ENCODE measurements around the gene FXYD3.

DNA sequence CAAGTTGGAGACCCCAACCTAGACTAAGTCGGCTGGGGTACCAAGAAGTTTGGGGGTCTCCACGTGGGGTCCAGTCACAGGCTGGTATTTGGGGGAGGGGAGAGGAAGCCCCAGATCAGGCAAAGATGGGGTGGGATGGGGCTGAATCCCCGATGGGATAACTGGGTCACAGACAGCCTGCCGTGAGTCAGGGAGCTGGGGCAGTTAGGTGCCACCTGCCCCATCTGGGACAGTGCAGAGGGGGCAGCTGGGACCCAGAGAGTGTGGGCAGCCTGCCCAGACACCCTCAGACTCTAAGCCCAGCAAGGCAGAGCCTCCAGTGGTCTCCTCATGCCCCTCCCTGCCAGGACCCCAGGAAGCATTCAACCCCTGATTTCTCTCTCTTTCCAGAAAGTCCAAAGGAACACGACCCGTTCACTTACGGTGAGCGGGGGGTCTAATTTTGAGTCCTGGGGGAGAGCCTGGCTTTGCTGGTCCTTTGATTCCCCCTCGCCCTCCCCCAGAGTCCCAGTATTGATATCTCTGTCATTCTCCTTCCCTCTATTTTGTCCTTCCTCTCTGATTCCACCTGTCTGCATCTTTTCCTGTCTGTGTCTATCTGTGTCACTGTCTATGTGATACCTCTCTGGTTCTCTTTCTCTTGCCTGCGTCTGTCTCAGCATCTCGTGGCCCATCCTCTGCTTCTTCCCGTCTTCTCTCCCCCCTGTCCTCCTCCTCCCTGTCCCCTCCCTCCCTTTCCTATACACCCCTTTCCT is 24.8 kb downstream of the FXYD3 start:
- TF ChIP-seq, protein P1, sequence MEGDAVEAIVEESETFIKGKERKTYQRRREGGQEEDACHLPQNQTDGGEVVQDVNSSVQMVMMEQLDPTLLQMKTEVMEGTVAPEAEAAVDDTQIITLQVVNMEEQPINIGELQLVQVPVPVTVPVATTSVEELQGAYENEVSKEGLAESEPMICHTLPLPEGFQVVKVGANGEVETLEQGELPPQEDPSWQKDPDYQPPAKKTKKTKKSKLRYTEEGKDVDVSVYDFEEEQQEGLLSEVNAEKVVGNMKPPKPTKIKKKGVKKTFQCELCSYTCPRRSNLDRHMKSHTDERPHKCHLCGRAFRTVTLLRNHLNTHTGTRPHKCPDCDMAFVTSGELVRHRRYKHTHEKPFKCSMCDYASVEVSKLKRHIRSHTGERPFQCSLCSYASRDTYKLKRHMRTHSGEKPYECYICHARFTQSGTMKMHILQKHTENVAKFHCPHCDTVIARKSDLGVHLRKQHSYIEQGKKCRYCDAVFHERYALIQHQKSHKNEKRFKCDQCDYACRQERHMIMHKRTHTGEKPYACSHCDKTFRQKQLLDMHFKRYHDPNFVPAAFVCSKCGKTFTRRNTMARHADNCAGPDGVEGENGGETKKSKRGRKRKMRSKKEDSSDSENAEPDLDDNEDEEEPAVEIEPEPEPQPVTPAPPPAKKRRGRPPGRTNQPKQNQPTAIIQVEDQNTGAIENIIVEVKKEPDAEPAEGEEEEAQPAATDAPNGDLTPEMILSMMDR (conservative IDR thresholded peaks at IDR 0.05; ENCODE audit: low read depth in 2 of 2) = no peak
- TF ChIP-seq EZH2 (IDR thresholded peaks at IDR 0.05; ENCODE audit: low read depth, unreplicated experiment) (no peak), CREB1 (CRISPR knock-in tag; IDR thresholded peaks at IDR 0.05; ENCODE audit: low read depth) (no peak), POLR2AphosphoS5 (IDR thresholded peaks at IDR 0.05; ENCODE audit: low read depth) (no peak), EZH2phosphoT487 (IDR thresholded peaks at IDR 0.05; ENCODE audit: unreplicated experiment) (no peak), NANOG (IDR thresholded peaks at IDR 0.05; ENCODE audit: borderline replicate concordance) (no peak), STAT1 (IDR thresholded peaks at IDR 0.05; ENCODE audit: unreplicated experiment) (no peak), JUNB (IDR thresholded peaks at IDR 0.05; ENCODE audit: unreplicated experiment) (no peak)
- TF ChIP-seq, protein P2, sequence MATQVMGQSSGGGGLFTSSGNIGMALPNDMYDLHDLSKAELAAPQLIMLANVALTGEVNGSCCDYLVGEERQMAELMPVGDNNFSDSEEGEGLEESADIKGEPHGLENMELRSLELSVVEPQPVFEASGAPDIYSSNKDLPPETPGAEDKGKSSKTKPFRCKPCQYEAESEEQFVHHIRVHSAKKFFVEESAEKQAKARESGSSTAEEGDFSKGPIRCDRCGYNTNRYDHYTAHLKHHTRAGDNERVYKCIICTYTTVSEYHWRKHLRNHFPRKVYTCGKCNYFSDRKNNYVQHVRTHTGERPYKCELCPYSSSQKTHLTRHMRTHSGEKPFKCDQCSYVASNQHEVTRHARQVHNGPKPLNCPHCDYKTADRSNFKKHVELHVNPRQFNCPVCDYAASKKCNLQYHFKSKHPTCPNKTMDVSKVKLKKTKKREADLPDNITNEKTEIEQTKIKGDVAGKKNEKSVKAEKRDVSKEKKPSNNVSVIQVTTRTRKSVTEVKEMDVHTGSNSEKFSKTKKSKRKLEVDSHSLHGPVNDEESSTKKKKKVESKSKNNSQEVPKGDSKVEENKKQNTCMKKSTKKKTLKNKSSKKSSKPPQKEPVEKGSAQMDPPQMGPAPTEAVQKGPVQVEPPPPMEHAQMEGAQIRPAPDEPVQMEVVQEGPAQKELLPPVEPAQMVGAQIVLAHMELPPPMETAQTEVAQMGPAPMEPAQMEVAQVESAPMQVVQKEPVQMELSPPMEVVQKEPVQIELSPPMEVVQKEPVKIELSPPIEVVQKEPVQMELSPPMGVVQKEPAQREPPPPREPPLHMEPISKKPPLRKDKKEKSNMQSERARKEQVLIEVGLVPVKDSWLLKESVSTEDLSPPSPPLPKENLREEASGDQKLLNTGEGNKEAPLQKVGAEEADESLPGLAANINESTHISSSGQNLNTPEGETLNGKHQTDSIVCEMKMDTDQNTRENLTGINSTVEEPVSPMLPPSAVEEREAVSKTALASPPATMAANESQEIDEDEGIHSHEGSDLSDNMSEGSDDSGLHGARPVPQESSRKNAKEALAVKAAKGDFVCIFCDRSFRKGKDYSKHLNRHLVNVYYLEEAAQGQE (IDR thresholded peaks at IDR 0.05; ENCODE audit: unreplicated experiment) = no peak
- TF ChIP-seq, protein P3, sequence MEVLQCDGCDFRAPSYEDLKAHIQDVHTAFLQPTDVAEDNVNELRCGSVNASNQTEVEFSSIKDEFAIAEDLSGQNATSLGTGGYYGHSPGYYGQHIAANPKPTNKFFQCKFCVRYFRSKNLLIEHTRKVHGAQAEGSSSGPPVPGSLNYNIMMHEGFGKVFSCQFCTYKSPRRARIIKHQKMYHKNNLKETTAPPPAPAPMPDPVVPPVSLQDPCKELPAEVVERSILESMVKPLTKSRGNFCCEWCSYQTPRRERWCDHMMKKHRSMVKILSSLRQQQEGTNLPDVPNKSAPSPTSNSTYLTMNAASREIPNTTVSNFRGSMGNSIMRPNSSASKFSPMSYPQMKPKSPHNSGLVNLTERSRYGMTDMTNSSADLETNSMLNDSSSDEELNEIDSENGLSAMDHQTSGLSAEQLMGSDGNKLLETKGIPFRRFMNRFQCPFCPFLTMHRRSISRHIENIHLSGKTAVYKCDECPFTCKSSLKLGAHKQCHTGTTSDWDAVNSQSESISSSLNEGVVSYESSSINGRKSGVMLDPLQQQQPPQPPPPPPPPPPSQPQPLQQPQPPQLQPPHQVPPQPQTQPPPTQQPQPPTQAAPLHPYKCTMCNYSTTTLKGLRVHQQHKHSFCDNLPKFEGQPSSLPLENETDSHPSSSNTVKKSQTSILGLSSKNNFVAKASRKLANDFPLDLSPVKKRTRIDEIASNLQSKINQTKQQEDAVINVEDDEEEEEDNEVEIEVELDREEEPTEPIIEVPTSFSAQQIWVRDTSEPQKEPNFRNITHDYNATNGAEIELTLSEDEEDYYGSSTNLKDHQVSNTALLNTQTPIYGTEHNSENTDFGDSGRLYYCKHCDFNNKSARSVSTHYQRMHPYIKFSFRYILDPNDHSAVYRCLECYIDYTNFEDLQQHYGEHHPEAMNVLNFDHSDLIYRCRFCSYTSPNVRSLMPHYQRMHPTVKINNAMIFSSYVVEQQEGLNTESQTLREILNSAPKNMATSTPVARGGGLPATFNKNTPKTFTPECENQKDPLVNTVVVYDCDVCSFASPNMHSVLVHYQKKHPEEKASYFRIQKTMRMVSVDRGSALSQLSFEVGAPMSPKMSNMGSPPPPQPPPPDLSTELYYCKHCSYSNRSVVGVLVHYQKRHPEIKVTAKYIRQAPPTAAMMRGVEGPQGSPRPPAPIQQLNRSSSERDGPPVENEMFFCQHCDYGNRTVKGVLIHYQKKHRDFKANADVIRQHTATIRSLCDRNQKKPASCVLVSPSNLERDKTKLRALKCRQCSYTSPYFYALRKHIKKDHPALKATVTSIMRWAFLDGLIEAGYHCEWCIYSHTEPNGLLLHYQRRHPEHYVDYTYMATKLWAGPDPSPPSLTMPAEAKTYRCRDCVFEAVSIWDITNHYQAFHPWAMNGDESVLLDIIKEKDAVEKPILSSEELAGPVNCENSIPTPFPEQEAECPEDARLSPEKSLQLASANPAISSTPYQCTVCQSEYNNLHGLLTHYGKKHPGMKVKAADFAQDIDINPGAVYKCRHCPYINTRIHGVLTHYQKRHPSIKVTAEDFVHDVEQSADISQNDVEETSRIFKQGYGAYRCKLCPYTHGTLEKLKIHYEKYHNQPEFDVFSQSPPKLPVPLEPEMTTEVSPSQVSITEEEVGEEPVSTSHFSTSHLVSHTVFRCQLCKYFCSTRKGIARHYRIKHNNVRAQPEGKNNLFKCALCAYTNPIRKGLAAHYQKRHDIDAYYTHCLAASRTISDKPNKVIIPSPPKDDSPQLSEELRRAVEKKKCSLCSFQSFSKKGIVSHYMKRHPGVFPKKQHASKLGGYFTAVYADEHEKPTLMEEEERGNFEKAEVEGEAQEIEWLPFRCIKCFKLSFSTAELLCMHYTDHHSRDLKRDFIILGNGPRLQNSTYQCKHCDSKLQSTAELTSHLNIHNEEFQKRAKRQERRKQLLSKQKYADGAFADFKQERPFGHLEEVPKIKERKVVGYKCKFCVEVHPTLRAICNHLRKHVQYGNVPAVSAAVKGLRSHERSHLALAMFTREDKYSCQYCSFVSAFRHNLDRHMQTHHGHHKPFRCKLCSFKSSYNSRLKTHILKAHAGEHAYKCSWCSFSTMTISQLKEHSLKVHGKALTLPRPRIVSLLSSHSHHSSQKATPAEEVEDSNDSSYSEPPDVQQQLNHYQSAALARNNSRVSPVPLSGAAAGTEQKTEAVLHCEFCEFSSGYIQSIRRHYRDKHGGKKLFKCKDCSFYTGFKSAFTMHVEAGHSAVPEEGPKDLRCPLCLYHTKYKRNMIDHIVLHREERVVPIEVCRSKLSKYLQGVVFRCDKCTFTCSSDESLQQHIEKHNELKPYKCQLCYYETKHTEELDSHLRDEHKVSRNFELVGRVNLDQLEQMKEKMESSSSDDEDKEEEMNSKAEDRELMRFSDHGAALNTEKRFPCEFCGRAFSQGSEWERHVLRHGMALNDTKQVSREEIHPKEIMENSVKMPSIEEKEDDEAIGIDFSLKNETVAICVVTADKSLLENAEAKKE (CRISPR knock-in tag; IDR thresholded peaks at IDR 0.05) = no peak

Measured in GM23338 (cell line).